Stimulated activated naive CD4-positive, alpha-beta T cell treated with Interleukin-2 at 50 U/mL for 16 hours (primary cell): ENCODE measurements around the gene FGF6.
"Not testable (repeated sequence)": the region's sequence is repeated elsewhere in the genome, so short reads cannot be mapped to it uniquely, and the experiment has no call there.

Experiments
- DNase-seq: peaks from one replicate; lab custom pipeline; 2025; lab: John Stamatoyannopoulos, UW

The FGF6 gene

GRCh38 chr12:4418913-4419312 lies 26.7 kb downstream of the FGF6 start:
- DNase-seq: no peak

- DNase-seq: no peak
These were observed 27.7 kb downstream of the FGF6 start for GRCh38 chr12:4417936-4418335.

GRCh38 chr12:4417455-4417854 lies 28.2 kb downstream of the FGF6 start:
- no peak for DNase-seq

GRCh38 chr12:4416276-4416675 lies 29.3 kb downstream of the FGF6 start:
- no peak for DNase-seq

- DNase-seq: no peak
These were observed 33.1 kb downstream of the FGF6 start for GRCh38 chr12:4412465-4412864.

- DNase-seq: no peak
These were observed 33.6 kb downstream of the FGF6 start for GRCh38 chr12:4412056-4412455.

GRCh38 chr12:4407136-4407535 lies 38.5 kb downstream of the FGF6 start:
- no peak for DNase-seq

GRCh38 chr12:4404877-4405637 lies 40.6 kb downstream of the FGF6 start:
- not testable (repeated sequence) for DNase-seq

GRCh38 chr12:4402996-4403395 lies 42.6 kb downstream of the FGF6 start:
- no peak for DNase-seq

GRCh38 chr12:4401117-4401516 lies 44.5 kb downstream of the FGF6 start:
- DNase-seq: no peak

- no peak for DNase-seq
These were observed 49.8 kb downstream of the FGF6 start for GRCh38 chr12:4395818-4396217.

GRCh38 chr12:4393211-4393610 lies 52.4 kb downstream of the FGF6 start:
- DNase-seq: no peak

- DNase-seq: no peak
These were observed 53.3 kb downstream of the FGF6 start for GRCh38 chr12:4392223-4392742.

- DNase-seq: no peak
These were observed 57.0 kb downstream of the FGF6 start for GRCh38 chr12:4388662-4389061.

GRCh38 chr12:4388032-4388431 lies 57.6 kb downstream of the FGF6 start:
- DNase-seq: no peak

GRCh38 chr12:4387607-4388006 lies 58.0 kb downstream of the FGF6 start:
- DNase-seq: no peak

GRCh38 chr12:4386801-4387200 lies 58.8 kb downstream of the FGF6 start:
- no peak for DNase-seq
